K562 (cell line): ENCODE results near the gene SLC10A3. TPM values are rescaled to one million over a fixed set of nuclear protein-coding genes. Genes with fewer than 3 reads are reported as not detected.

ENCODE experiments used
- ATAC-seq: fragments of 200-7000 bp; cut with Tn5 transposase; 3 replicates; pipeline ENCODE4 v1.9.1; 2020; ENCODE audit warnings: moderate library complexity
- BruUV-seq: library from RNA; stranded (reverse); fragments of 400-500 nt; replicated peaks from 2 replicates; lab custom pipeline; 2021; lab: Mats Ljungman, UMichigan
- CTCF ChIA-PET: fragments of 300-600 bp; formaldehyde crosslinking; extraction: SDS; loops from one replicate; lab custom pipeline; 2021; ENCODE audit warnings: low intra/inter-chr PET ratio; lab: Yijun Ruan, JAX
- POLR2A ChIA-PET: fragments of 300-600, 350-650 bp; sonication (Branson Sonifier 250); formaldehyde crosslinking; extraction: SDS; loops from one replicate; lab custom pipeline; 2021; ENCODE audit warnings: antibody characterized with exemption, inconsistent platforms; lab: Yijun Ruan, JAX
- DNase-seq, 4 experiments: peaks; one replicate each; pipeline versions ENCODE4 v3.0.0 to v3.0.0-alpha.2; 2011 to 2018; ENCODE audit warnings: low spot score in 3 of 4, mixed read lengths in 3 of 4; ENCODE audit errors: extremely low read depth in 1 of 4
- FAIRE-seq: peaks from 2 replicates; lab custom pipeline; 2011; peaks lifted over from hg19 to GRCh38; lab: Jason Lieb, UNC
- H2AFZ ChIP-seq: 2 replicates; pipeline ENCODE4 v1.6.0; 2011; ENCODE audit warnings: low read depth, low read length, control low read depth, inconsistent platforms
- H3K27ac ChIP-seq: fragments of 200-600 bp; 3 replicates; pipeline ENCODE4 v1.8.0; 2011; ENCODE audit warnings: low read depth, mild to moderate bottlenecking, control low read depth, inconsistent platforms, low read length, moderate library complexity, mixed read lengths; ENCODE audit errors: extremely low read depth
- H3K27me3 ChIP-seq, 2 experiments: fragments of 300-600 bp in 1 of 2; 2 replicates in 1 of 2; 3 replicates in 1 of 2; pipeline versions ENCODE4 v1.6.0 to v1.8.0; 2011; ENCODE audit warnings: inconsistent platforms in 2 of 2, low read length in 2 of 2, mild to moderate bottlenecking in 1 of 2, mixed read lengths in 1 of 2, moderate library complexity in 1 of 2; ENCODE audit not compliant: control insufficient read depth in 2 of 2, insufficient read depth in 2 of 2
- H3K36me3 ChIP-seq: fragments of 300-600 bp; 3 replicates; pipeline ENCODE4 v1.8.0; 2011; ENCODE audit warnings: mild to moderate bottlenecking, low read length, inconsistent platforms; ENCODE audit not compliant: control insufficient read depth, insufficient read depth
- H3K4me1 ChIP-seq, 2 experiments: fragments of 200-600 bp in 1 of 2; replicated peaks in 1 of 2; 2 replicates in 1 of 2; 3 replicates in 1 of 2; pipeline versions ENCODE4 v1.5.1 to v1.8.0; 2011; ENCODE audit warnings: inconsistent platforms in 2 of 2, low read length in 2 of 2, mild to moderate bottlenecking in 1 of 2, mixed read lengths in 1 of 2, moderate library complexity in 1 of 2; ENCODE audit not compliant: control insufficient read depth in 2 of 2, insufficient read depth in 2 of 2
- H3K4me2 ChIP-seq: 2 replicates; pipeline ENCODE4 v1.6.1; 2011; ENCODE audit warnings: low read length, control low read depth, inconsistent platforms, mixed read lengths; ENCODE audit not compliant: insufficient read depth
- H3K4me3 ChIP-seq: fragments of 200-600 bp; sonication (generic), shearing (Covaris generic); 2 replicates; pipeline ENCODE4 v1.5.1; 2016; ENCODE audit warnings: control low read depth, inconsistent platforms
- H3K79me2 ChIP-seq: fragments of 200-600 bp; 3 replicates; pipeline ENCODE4 v1.8.0; 2011; ENCODE audit warnings: low read length, inconsistent platforms; ENCODE audit not compliant: control insufficient read depth, insufficient read depth
- H3K9ac ChIP-seq, 2 experiments: 2 replicates each; pipeline versions ENCODE4 v1.6.0 to v1.6.1; 2011; ENCODE audit warnings: low read depth in 2 of 2, low read length in 2 of 2, control low read depth in 1 of 2, inconsistent platforms in 1 of 2, mild to moderate bottlenecking in 1 of 2, mixed read lengths in 1 of 2; ENCODE audit not compliant: insufficient read depth in 1 of 2
- H3K9me1 ChIP-seq: one replicate; pipeline ENCODE4 v1.6.0; 2011; ENCODE audit warnings: inconsistent platforms, mild to moderate bottlenecking, low read length, moderate library complexity; ENCODE audit not compliant: control insufficient read depth, insufficient read depth
- H3K9me3 ChIP-seq: replicated peaks from 2 replicates; pipeline ENCODE4 v1.5.1; 2011; ENCODE audit warnings: low read depth, low read length, inconsistent platforms; ENCODE audit not compliant: control insufficient read depth, insufficient read depth
- H4K20me1 ChIP-seq: replicated peaks from 2 replicates; pipeline ENCODE4 v1.6.1; 2011; ENCODE audit warnings: low read length, inconsistent platforms, mixed read lengths; ENCODE audit not compliant: control insufficient read depth, insufficient read depth
- BHLHE40 ChIP-seq: IDR thresholded peaks from 2 replicates; pipeline ENCODE4 v1.6.1; 2011; ENCODE audit warnings: low read length, improper control_type of control experiment
- BRF1 ChIP-seq: IDR thresholded peaks from 3 replicates; pipeline ENCODE4 v1.6.1; 2011; ENCODE audit warnings: borderline replicate concordance, mild to moderate bottlenecking; ENCODE audit not compliant: insufficient read length; ENCODE audit errors: extremely low read depth
- CREM ChIP-seq: IDR thresholded peaks from 2 replicates; pipeline ENCODE4 v1.6.1; 2014; ENCODE audit warnings: antibody characterized with exemption, low read depth
- KLF10 ChIP-seq: fragments of 250-450 bp; sonication (Bioruptor Pico); IDR thresholded peaks from 2 replicates; pipeline ENCODE4 v1.6.1; 2021; ENCODE audit warnings: matching md5 sums
- MEF2A ChIP-seq: IDR thresholded peaks from 2 replicates; pipeline ENCODE4 v1.6.1; 2011; ENCODE audit warnings: low read depth, mild to moderate bottlenecking, low read length, moderate library complexity; ENCODE audit not compliant: control insufficient read depth
- MXI1 ChIP-seq: IDR thresholded peaks from 2 replicates; pipeline ENCODE4 v1.6.1; 2011; ENCODE audit warnings: low read depth, mild to moderate bottlenecking, improper control_type of control experiment, low read length
- PML ChIP-seq: IDR thresholded peaks from 2 replicates; pipeline ENCODE4 v1.6.1; 2012; ENCODE audit warnings: low read length, inconsistent platforms
- TFAM ChIP-seq: fragments of 250-450 bp; sonication (Bioruptor Pico); conservative IDR thresholded peaks from 2 replicates; pipeline ENCODE4 v1.5.0; 2021; ENCODE audit warnings: mild to moderate bottlenecking, moderate library complexity
- THRAP3 ChIP-seq: fragments of 450-650 bp; IDR thresholded peaks from 2 replicates; pipeline ENCODE4 v1.6.1; 2016; ENCODE audit warnings: mild to moderate bottlenecking, inconsistent platforms, borderline replicate concordance
- ZFP36 ChIP-seq: fragments of 150-350 bp; IDR thresholded peaks from 2 replicates; pipeline ENCODE4 v1.6.1; 2018; ENCODE audit warnings: low read length, low read depth; ENCODE audit not compliant: partially characterized antibody
- ZNF511 ChIP-seq: sonication (generic); formaldehyde crosslinking; IDR thresholded peaks from 2 replicates; pipeline ENCODE4 v1.8.0; 2022; ENCODE audit warnings: mild to moderate bottlenecking, missing genetic modification reagents
- WGBS: fragments of 100-300 bp; shearing (Covaris generic); methylation state at CpG from one replicate; pipeline ENCODE4 v1.1.6; 2016; ENCODE audit warnings: low coverage, mixed read lengths; ENCODE audit not compliant: insufficient coverage; ENCODE audit errors: missing lambda C conversion rate; 5-methylcytosine and 5-hydroxymethylcytosine counted together
- in situ Hi-C: fragments of 300-500 bp; cut with MboI; formaldehyde crosslinking; loops from 4 replicates; pipeline ENCODE4 v1.15.0; 2018; ENCODE audit warnings: inconsistent platforms, mixed read lengths
- intact Hi-C: fragments of 100-400 bp; cut with micrococcal nuclease; formaldehyde crosslinking; loops from 2 replicates; pipeline ENCODE4 v1.14.2; 2022
- polyA plus RNA-seq, 8 experiments: library from polyadenylated mRNA; depleted of rRNA in 4 of 8; stranded (reverse) in 5 of 8; unstranded in 3 of 8; fragments of >200 nt; fragmentation: Nextera tagmentation in 2 of 8; fragmentation: Illumina TruSeq in 1 of 8; extraction: Ambion mirVana in 2 of 8; extraction: Trizol in 1 of 8; gene quantifications; 2 replicates each; pipeline versions ENCODE4 v1.2.1 to v1.2.3, GENCODE V29; 2011 to 2014; ENCODE audit warnings: inconsistent platforms in 1 of 8, missing spikeins in 1 of 8
- total RNA-seq, 7 experiments: library from RNA; depleted of rRNA in 6 of 7; stranded (reverse); fragments of >200 nt in 6 of 7; fragmentation: Illumina TruSeq in 2 of 7; extraction: Trizol in 2 of 7; gene quantifications; 2 replicates each; pipeline versions ENCODE4 v1.2.1 to v1.2.3, GENCODE V29; 2011 to 2021; ENCODE audit warnings: low replicate concordance in 1 of 7
- TF ChIP-seq, protein P1 (sequence below), 2 experiments: IDR thresholded peaks; 2 replicates each; pipeline ENCODE4 v1.6.1; 2012; ENCODE audit warnings: improper control_type of control experiment in 2 of 2, low read depth in 2 of 2, low read length in 2 of 2, borderline replicate concordance in 1 of 2
- TF ChIP-seq, protein P2 (sequence below): fragments of 200-800 bp; sonication (Bioruptor generic); IDR thresholded peaks from 2 replicates; pipeline ENCODE4 v1.6.1; 2017; ENCODE audit warnings: missing genetic modification characterization, missing compliant biosample characterization
- TF ChIP-seq, protein P3 (sequence below): sonication (generic); formaldehyde crosslinking; IDR thresholded peaks from 2 replicates; pipeline ENCODE4 v1.9.0; 2022; ENCODE audit warnings: mild to moderate bottlenecking, missing genetic modification reagents

SLC10A3 gene
- total and polyA plus RNA-seq, 9 of the 15 experiments (the other 6 are each of a cell fraction or from before 2014, with no cell fraction given) = 5.2 to 30.6 (median 16.7) TPM

DNA sequence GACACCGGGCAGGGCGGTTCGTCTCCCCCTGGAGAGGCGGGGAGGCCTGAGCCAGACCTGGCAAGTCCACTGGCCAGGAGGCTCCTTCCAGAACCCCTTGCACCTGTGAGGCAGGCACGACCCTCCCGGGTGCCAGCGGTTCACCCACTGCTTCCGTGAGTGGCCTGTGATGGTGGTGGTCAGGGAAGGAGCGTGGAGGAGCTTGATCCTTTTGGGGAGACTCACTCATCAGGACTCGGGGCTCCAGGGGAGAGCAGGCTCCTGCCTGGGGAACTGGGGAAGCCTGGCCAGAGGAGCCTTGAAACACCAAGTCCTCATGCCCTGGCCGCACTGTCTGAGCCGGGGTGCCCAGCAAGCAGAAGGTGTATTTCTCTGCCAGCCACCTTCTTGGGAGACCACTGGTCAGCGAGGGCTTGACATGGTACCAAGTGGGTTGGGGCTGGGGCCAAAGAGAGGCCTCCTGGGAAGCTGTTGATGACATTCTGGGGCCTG, 45.6 kb downstream of the SLC10A3 start (continued):
- no peak for TF ChIP-seq THRAP3
- no peak for TF ChIP-seq ZFP36

GRCh38 chrX:154443992-154444754, 46.3 kb downstream of the SLC10A3 start, which contains the start of gene FAM50A:
Gene FAM50A (plus strand): TSS chrX:154444141. CDS start chrX:154444236, 95 bp downstream.
- in situ Hi-C loops = no loop called here
- Histone ChIP-seq H4K20me1 (no peaks in the 10 kb centered on the region), H3K4me1 (peaks cover 9 to 36% of the 10 kb centered on the region in 2 experiments; a peak in 4 of 5 replicates), H2AFZ (peak within 1 kb of the TSS; percentile 77; the same call in 1 of the 2 replicates), H3K36me3 (peaks cover 66% of the 10 kb centered on the region; the same call in 2 of the 3 replicates), H3K27ac (peak within 1 kb of the TSS; percentile 80), H3K9me1 (no peaks in the 10 kb centered on the region), H3K27me3 (no peaks in the 10 kb centered on the region), H3K9me3 (no peaks in the 10 kb centered on the region), H3K4me2 (peak within 1 kb of the TSS; percentile 78), H3K79me2 (peaks cover 18% of the 10 kb centered on the region), H3K4me3 (peak within 1 kb of the TSS; percentile 76), H3K9ac (peak within 1 kb of the TSS; percentile 89 to 97)
- WGBS = 0% methylated on average over 5 of the region's 94 CpGs
- DNase-seq (peak; percentile 85 to 88 (median 86)), FAIRE-seq (no peak), ATAC-seq (peak; percentile 94)
- BruUV-seq = no TSS peak
- intact Hi-C loops = no loop called here
- ChIA-PET CTCF (no interaction called here), POLR2A (interaction anchor here (0.7 to 1.7 kb wide), 5 partner anchors 14 to 83 kb away, joined by 3 to 10 read pairs (median 4); partner anchors contain the start of genes DNASE1L1, PLXNA3, RPL10 and SLC10A3)
- TF ChIP-seq MEF2A (no peak), PML (no peak), MXI1 (0 out of 2 replicates have a peak, but pooled peaks have one; percentile 17), ZNF511 (CRISPR knock-in tag) (0 out of 2 replicates have a peak, but pooled peaks have one; percentile 16), BHLHE40 (peak; percentile 43; the same call in 1 of the 2 replicates), CREM (peak; percentile 88), TFAM (CRISPR knock-in tag) (no peak), BRF1 (no peak), KLF10 (CRISPR knock-in tag) (no peak)
- TF ChIP-seq, protein P1, sequence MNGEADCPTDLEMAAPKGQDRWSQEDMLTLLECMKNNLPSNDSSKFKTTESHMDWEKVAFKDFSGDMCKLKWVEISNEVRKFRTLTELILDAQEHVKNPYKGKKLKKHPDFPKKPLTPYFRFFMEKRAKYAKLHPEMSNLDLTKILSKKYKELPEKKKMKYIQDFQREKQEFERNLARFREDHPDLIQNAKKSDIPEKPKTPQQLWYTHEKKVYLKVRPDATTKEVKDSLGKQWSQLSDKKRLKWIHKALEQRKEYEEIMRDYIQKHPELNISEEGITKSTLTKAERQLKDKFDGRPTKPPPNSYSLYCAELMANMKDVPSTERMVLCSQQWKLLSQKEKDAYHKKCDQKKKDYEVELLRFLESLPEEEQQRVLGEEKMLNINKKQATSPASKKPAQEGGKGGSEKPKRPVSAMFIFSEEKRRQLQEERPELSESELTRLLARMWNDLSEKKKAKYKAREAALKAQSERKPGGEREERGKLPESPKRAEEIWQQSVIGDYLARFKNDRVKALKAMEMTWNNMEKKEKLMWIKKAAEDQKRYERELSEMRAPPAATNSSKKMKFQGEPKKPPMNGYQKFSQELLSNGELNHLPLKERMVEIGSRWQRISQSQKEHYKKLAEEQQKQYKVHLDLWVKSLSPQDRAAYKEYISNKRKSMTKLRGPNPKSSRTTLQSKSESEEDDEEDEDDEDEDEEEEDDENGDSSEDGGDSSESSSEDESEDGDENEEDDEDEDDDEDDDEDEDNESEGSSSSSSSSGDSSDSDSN (IDR thresholded peaks at IDR 0.05; ENCODE audit: borderline replicate concordance in 1 of 2, low read depth in 2 of 2, low read length in 2 of 2) = peak in 1 of 2 experiments; percentile 50; a peak in 1 of 4 replicates
- TF ChIP-seq, protein P2, sequence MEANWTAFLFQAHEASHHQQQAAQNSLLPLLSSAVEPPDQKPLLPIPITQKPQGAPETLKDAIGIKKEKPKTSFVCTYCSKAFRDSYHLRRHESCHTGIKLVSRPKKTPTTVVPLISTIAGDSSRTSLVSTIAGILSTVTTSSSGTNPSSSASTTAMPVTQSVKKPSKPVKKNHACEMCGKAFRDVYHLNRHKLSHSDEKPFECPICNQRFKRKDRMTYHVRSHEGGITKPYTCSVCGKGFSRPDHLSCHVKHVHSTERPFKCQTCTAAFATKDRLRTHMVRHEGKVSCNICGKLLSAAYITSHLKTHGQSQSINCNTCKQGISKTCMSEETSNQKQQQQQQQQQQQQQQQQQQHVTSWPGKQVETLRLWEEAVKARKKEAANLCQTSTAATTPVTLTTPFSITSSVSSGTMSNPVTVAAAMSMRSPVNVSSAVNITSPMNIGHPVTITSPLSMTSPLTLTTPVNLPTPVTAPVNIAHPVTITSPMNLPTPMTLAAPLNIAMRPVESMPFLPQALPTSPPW = peak; percentile 55
- TF ChIP-seq, protein P3, sequence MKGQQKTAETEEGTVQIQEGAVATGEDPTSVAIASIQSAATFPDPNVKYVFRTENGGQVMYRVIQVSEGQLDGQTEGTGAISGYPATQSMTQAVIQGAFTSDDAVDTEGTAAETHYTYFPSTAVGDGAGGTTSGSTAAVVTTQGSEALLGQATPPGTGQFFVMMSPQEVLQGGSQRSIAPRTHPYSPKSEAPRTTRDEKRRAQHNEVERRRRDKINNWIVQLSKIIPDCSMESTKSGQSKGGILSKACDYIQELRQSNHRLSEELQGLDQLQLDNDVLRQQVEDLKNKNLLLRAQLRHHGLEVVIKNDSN (CRISPR knock-in tag) = no peak; the same call in 1 of the 2 replicates
